ENCODE measurements around the gene NFKBIE.

NFKBIE gene

GRCh38 chr6:44272529-44272928 is 7.2 kb upstream of the NFKBIE start:
- DNase-seq, result no peak

- no peak for DNase-seq
Measured at GRCh38 chr6:44271914-44272313, 6.6 kb upstream of the NFKBIE start.

- no peak for DNase-seq
Measured at GRCh38 chr6:44271406-44271723, 6.0 kb upstream of the NFKBIE start.

GRCh38 chr6:44270526-44271405 is 5.4 kb upstream of the NFKBIE start:
- no peak for DNase-seq

GRCh38 chr6:44269921-44270525 is 4.7 kb upstream of the NFKBIE start, which contains the start of gene TMEM151B:
Gene TMEM151B, plus strand, starts transcription at chr6:44270450. Its CDS starts 293 bp downstream, at chr6:44270743.
- DNase-seq, result no peak

- DNase-seq, result no peak
Measured at GRCh38 chr6:44269178-44269920, 4.0 kb upstream of the NFKBIE start.

GRCh38 chr6:44268095-44268628 is 2.8 kb upstream of the NFKBIE start:
- DNase-seq, result peak; percentile 30 to 41

GRCh38 chr6:44267252-44267651 is 1.9 kb upstream of the NFKBIE start:
- no peak for DNase-seq

- no peak for DNase-seq
Measured at GRCh38 chr6:44266347-44266746, 996 bp upstream of the NFKBIE start.

- DNase-seq, result peak in 1 of 2 experiments; percentile 71
Measured at GRCh38 chr6:44265722-44266233, 427 bp upstream of the NFKBIE start.

- DNase-seq, result peak; percentile 91 to 92
Measured at GRCh38 chr6:44264154-44265006, 971 bp downstream of the NFKBIE start.

GRCh38 chr6:44263354-44264100 is 1.8 kb downstream of the NFKBIE start:
- DNase-seq, result peak; percentile 47 to 62

GRCh38 chr6:44262467-44263353 is 2.6 kb downstream of the NFKBIE start:
- DNase-seq, result no peak

- no peak for DNase-seq
Measured at GRCh38 chr6:44261581-44261980, 3.8 kb downstream of the NFKBIE start.

- DNase-seq, result no peak
Measured at GRCh38 chr6:44260451-44261297, 4.7 kb downstream of the NFKBIE start.

GRCh38 chr6:44260011-44260410 is 5.3 kb downstream of the NFKBIE start:
- no peak for DNase-seq

GRCh38 chr6:44258921-44259320 is 6.4 kb downstream of the NFKBIE start:
- DNase-seq, result no peak

- no peak for DNase-seq
Measured at GRCh38 chr6:44258325-44258863, 7.0 kb downstream of the NFKBIE start.

GRCh38 chr6:44257753-44258324 is 7.5 kb downstream of the NFKBIE start:
- DNase-seq, result peak; percentile 42 to 51

Data from Kasumi-1 (cell line).